ENCODE results near the gene SKA2.
"Not testable (repeated sequence)": the region's sequence is repeated elsewhere in the genome, so short reads cannot be mapped to it uniquely, and the experiment has no call there.

GRCh38 chr17:59179601-59180000, 24.6 kb upstream of the SKA2 start:
- not testable (repeated sequence) for TF ChIP-seq GABPA (IDR thresholded peaks at IDR 0.05 in 1 of 2, conservative IDR thresholded peaks at IDR 0.05 in 1 of 2); CTCF (IDR thresholded peaks at IDR 0.05; ENCODE audit: low read depth, low read length, missing input control); MAX (IDR thresholded peaks at IDR 0.05); HNF4A (conservative IDR thresholded peaks at IDR 0.05); TAF1 (conservative IDR thresholded peaks at IDR 0.05); YY1 (IDR thresholded peaks at IDR 0.05); ATF3 (IDR thresholded peaks at IDR 0.05); REST (IDR thresholded peaks at IDR 0.05)

Measured in liver (tissue), 3 donors.